GM12864 (cell line): ENCODE measurements around the gene TMEM120B.

Experiments used
- DNase-seq: peaks from one replicate; pipeline ENCODE4 v3.0.0-alpha.2; 2011; ENCODE audit warnings: low read depth
- H3K4me3 ChIP-seq: 2 replicates; pipeline ENCODE4 v1.5.1; 2011; ENCODE audit warnings: mild to moderate bottlenecking, low read depth, low read length, control low read depth
- CTCF ChIP-seq: IDR thresholded peaks from 2 replicates; pipeline ENCODE4 v1.5.1; 2011; ENCODE audit warnings: low read depth, mild to moderate bottlenecking, moderate library complexity, low read length, control low read depth, inconsistent platforms; ENCODE audit errors: missing control alignments

Gene TMEM120B

GRCh38 chr12:121794534-121795033 lies 82.0 kb downstream of the TMEM120B start:
- DNase-seq: no peak
- peak overlapping the region; percentile 20 for H3K4me3 ChIP-seq
- no peak for TF ChIP-seq CTCF

- H3K4me3 ChIP-seq: no peak overlapping the region
- TF ChIP-seq CTCF: peak; percentile 98
- DNase-seq: no peak
Measured at GRCh38 chr12:121795034-121795968, 82.7 kb downstream of the TMEM120B start.

- no peak overlapping the region for H3K4me3 ChIP-seq
- no peak for TF ChIP-seq CTCF
- no peak for DNase-seq
Measured at GRCh38 chr12:121796855-121797751, 84.6 kb downstream of the TMEM120B start.

- DNase-seq: no peak
- no peak for TF ChIP-seq CTCF
- H3K4me3 ChIP-seq: no peak overlapping the region
Measured at GRCh38 chr12:121797937-121798786, 85.6 kb downstream of the TMEM120B start.

GRCh38 chr12:121798787-121799155 lies 86.2 kb downstream of the TMEM120B start:
- DNase-seq: no peak
- H3K4me3 ChIP-seq: no peak overlapping the region
- no peak for TF ChIP-seq CTCF

- no peak for DNase-seq
- TF ChIP-seq CTCF: peak; percentile 7
- H3K4me3 ChIP-seq: peak overlapping the region; percentile 79
Measured at GRCh38 chr12:121799156-121799841, 86.7 kb downstream of the TMEM120B start.
